Endometrium (tissue), 2 donors: ENCODE data around the gene PDHB.

Experiments used
- FAIRE-seq: peaks from 2 replicates; lab custom pipeline; 2012; peaks lifted over from hg19 to GRCh38; lab: Jason Lieb, UNC
- donor health status: control.
- donor health status: control.

The PDHB gene

GRCh38 chr3:58403513-58404109 lies 30.0 kb downstream of the PDHB start:
- peak; percentile 35 for FAIRE-seq

GRCh38 chr3:58398669-58399333 lies 34.8 kb downstream of the PDHB start:
- FAIRE-seq: no peak

- no peak for FAIRE-seq
Measured at GRCh38 chr3:58394339-58394738, 39.3 kb downstream of the PDHB start.

- FAIRE-seq: no peak
Measured at GRCh38 chr3:58392181-58392580, 41.5 kb downstream of the PDHB start.

GRCh38 chr3:58391156-58391865 lies 42.3 kb downstream of the PDHB start:
- peak; percentile 88 for FAIRE-seq

- peak; percentile 99 for FAIRE-seq
Measured at GRCh38 chr3:58388550-58389091, 45.0 kb downstream of the PDHB start.

GRCh38 chr3:58387650-58388546 lies 45.7 kb downstream of the PDHB start:
- no peak for FAIRE-seq

- FAIRE-seq: no peak
Measured at GRCh38 chr3:58386626-58387365, 46.8 kb downstream of the PDHB start.

GRCh38 chr3:58384381-58385090 lies 49.1 kb downstream of the PDHB start:
- no peak for FAIRE-seq

- FAIRE-seq: no peak
Measured at GRCh38 chr3:58383904-58384303, 49.7 kb downstream of the PDHB start.

- FAIRE-seq: no peak
Measured at GRCh38 chr3:58383476-58383875, 50.2 kb downstream of the PDHB start.

GRCh38 chr3:58379351-58380073 lies 54.1 kb downstream of the PDHB start:
- FAIRE-seq: no peak

- FAIRE-seq: no peak
Measured at GRCh38 chr3:58377750-58378149, 55.9 kb downstream of the PDHB start.
